HG02870 (cell line): Measurements from ENCODE around the gene HESX1.

Experiments
- ATAC-seq: cut with Tn5 transposase; IDR thresholded peaks from one replicate; pipeline ENCODE4 v1.9.1; 2021; ENCODE audit warnings: mild to moderate bottlenecking, moderate library complexity; ENCODE audit not compliant: unreplicated experiment

The HESX1 gene

DNA sequence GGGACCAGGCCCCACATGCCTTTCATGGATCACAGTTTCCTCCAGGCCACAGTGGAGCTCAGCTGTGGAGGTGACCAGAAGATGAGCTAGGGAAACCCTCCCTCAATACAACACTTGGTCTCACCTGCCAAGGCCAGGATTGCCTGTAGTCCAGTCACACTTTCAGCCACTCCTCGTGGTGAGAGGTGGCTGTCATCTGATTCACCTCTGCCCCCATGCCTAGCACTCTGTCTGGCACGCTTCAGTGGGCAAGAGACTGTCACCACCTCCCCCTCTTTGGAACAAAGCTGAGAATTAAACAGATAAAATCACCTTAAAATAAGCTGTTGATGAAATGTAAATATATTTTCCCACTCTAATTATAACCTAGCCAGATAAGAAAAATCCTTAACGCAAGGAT lies 30.7 kb downstream of the HESX1 start:
- no peak for ATAC-seq

DNA sequence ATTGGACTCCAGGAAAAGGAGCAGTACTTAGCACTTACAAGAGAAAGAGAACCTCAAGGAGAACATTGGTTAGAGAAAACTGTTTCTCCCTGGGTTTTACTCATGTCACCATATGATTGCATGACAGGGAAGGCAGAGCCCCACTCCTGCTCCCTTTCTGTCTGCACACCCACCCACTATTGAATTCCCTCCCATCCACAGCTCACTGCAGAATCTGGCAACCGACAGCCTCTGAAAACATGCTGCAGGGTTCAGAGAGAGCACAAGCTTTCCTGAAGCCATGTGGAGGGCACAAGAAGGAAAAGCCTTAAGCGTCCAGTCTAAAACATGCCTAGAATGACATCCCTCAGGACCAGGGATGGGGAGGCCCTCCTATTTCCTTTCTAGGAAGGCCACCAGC lies 31.6 kb downstream of the HESX1 start:
- ATAC-seq: no peak

DNA sequence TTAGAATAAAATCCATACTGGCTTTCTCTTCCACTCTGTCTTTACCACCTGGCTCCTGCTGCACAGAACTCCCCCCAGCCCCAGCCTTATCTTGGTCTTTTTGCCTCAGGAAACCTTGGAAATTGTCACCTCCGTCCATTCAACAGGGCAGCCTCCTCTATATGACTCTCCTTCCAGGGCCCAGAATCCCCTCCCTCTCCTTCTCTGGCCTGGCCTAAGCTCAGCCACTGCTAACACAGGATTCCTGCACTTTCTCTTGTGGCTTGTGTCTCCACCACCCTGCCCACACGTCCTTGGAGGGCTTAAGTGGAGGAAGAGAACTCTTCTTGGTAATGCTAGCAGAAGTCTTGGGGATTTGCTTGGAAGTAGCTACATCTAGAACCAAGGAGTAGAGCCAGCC lies 33.1 kb downstream of the HESX1 start:
- ATAC-seq: no peak

DNA sequence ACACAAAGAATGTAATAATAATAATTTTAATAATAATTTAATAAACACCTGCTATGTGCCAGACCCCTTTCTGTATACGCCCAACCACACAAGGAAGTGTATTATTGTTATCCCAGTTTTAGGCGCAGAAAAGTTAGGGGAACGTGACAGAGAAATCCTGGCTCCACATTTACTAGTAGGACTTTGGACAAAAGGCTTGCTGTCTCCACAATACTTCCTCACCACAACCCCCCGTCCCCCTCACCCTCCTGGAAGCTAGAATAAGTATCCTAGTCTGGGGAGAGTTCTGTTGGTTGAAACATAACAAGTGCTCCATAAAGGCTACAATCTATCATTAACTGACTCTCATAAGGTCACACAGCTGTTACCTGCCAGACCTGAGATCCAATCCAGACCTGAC lies 34.1 kb downstream of the HESX1 start:
- ATAC-seq: no peak

- ATAC-seq: no peak
These were observed 34.9 kb downstream of the HESX1 start, which contains the start of gene IL17RD for GRCh38 chr3:57164657-57165573. IL17RD (minus strand) TSS chr3:57165353; CDS start chr3:57165286, 67 bp downstream.

GRCh38 chr3:57164217-57164656 lies 35.5 kb downstream of the HESX1 start:
- no peak for ATAC-seq

- ATAC-seq: no peak
These were observed 36.0 kb downstream of the HESX1 start for GRCh38 chr3:57163751-57164150.

DNA sequence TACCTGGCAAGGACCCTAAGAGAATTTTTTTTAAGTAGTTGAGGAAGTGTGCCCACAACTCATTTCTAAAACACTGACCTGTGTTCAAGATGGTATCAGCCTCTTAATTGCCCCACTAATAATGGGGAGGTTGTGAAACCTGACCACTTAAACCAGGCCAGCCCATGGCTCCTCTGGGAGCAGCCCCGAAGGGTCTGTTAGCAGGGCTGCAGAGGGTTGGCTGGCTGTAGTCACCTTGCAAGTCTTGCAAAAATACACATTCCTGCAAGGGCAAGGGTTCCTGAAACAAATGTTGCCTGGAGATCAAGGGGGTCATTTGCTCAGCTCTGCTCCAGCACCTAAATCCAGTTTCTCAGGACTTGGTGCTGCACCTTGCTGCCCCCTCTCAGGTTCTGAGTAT lies 37.9 kb downstream of the HESX1 start:
- ATAC-seq: no peak

GRCh38 chr3:57160765-57161538 lies 38.8 kb downstream of the HESX1 start:
- no peak for ATAC-seq

DNA sequence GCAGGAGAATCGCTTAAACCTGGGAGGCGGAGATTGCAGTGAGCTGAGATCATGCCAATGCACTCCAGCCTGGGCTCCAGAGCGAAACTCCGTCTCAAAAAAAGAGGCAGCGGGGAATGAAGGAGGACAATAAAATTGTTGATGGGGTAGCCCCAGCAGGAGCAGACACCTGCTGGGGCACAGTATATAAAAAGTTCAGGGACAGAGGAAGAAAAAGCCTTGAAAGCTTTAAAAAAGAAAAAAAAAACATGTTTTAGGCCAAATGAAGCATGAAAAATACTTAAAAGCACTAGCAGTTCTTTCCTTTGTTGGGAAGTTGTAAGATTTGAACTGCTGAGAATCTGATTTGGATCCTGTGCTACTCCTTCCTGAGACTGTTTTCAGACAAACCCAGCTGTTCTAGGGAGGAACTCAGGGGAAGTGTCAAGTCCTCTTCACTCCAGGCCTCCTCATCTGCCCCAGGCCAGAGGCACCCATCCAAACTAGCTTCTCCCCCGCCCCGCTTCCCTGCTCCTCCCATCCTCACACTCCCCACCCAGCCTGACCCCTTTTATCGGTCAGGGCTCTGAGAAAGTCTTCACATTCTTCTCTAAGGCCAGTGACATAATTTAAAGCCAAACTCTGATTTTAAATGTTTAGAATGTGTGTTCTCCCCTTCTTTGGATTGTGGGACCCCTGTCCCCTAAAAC lies 39.6 kb downstream of the HESX1 start:
- no peak for ATAC-seq

DNA sequence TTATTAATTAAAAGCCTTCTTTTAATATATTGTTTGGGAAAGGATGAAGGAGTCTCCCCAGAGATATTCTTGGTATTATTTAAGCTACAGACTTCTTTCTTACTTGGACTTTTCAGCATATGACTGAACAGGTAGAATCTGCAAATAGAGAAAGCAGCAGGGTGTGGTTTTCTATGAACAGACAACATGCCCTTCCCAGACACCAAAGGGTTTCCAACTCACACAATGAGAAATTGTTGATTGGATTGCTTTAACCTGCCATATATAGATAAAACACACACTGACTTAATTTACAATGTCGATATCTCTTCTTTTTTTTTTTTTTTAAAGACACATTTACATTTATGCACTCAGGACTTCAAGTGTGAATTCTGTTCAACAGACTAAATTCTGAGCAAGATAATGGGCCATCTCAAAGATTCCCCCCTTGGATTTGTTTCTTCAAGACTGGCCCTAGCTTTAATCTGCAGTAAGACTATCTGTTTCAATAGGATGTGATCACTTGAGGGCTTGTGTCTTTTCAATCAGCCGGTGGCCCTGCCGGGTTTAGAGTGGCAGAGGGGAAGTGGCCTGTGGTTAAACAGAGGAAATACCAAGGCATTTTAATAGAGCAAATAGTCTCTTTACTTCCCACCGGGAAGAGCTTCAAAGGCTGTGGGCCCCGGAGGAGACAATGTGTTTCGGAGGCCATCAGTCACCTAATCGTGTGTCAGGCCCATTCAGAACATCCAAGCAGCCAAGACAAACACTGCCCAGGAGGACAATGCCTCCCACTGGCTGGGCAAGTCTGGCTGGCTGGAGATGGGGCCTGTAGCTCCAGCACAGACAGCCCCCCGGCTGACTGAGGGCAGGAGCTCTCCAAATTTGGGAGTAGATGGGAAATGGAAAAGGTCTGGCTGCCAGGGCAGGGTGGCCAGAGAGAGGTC lies 40.7 kb downstream of the HESX1 start:
- ATAC-seq: no peak

DNA sequence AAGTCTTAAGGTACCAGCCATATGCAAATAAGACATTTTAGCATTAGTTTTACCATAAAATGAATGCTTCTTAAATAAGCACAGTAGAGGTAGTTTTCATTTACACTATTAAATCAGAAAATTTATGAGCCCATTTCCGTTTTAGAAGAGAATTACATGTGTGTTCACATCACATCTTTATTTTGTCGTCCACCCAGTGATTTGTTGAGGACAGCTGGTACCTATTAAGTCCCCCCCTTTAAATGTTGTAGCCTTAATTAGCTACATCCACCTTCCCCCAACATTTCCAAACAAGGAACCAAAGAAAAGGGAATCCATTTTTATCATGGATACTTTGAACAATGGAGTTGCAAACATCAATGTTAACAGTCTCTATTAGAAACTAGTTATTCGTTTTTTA lies 41.5 kb downstream of the HESX1 start:
- no peak for ATAC-seq

GRCh38 chr3:57157545-57157944 lies 42.2 kb downstream of the HESX1 start:
- ATAC-seq: no peak

DNA sequence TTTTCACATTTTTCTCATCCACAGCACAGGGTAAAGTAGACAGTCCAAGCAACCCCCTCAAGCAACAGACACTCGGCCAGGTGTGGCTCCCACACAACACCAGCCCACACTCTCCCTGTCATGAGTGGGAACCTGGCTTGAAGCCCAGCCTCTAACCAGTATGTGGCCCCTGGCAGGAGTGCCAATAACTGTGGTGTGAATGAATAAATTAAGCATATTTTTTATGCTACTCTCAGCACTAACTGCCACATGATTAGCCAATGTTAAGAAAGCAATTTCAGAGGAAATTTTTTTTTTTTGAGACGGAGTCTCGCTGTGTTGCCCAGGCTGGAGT lies 44.5 kb downstream of the HESX1 start:
- no peak for ATAC-seq

DNA sequence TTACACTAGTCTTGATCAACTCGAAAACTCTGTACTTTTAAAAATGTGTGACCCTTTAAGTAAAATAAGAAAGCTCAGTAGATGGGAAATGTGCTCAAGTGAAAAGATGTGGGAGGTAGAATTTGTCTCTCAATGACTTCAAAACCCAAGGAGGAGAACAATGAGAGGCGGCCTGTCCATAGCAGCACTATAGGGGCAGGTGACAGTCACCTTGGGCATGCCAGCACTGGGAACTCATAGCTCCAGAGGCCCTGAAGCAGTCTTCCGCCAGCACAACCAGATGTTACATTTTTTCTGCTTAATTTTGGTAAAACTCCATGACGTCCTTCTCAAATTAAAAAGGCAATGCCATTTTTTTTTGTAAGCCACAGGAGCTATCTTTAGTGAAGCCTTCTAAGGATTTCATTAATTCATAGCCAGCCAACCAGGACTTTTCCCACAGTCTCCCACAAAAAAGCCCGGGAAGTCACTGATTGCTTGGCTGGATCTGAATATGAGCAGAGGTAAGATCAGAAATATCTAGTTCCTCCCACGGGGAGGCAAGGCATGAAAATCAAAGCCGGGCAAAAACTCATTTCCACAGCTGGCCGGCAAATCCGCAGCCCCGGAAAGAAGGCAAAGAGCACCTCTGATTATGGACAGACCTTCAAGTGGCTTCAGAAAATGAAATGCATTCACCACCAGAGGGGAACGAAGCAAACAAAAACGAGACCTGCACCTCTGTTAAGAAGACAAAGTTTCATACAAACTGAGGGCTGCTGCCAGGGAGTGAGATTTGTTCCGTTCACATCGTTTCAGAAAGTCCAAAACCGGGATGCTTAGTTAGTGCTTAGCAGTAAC lies 45.1 kb downstream of the HESX1 start:
- ATAC-seq: no peak

DNA sequence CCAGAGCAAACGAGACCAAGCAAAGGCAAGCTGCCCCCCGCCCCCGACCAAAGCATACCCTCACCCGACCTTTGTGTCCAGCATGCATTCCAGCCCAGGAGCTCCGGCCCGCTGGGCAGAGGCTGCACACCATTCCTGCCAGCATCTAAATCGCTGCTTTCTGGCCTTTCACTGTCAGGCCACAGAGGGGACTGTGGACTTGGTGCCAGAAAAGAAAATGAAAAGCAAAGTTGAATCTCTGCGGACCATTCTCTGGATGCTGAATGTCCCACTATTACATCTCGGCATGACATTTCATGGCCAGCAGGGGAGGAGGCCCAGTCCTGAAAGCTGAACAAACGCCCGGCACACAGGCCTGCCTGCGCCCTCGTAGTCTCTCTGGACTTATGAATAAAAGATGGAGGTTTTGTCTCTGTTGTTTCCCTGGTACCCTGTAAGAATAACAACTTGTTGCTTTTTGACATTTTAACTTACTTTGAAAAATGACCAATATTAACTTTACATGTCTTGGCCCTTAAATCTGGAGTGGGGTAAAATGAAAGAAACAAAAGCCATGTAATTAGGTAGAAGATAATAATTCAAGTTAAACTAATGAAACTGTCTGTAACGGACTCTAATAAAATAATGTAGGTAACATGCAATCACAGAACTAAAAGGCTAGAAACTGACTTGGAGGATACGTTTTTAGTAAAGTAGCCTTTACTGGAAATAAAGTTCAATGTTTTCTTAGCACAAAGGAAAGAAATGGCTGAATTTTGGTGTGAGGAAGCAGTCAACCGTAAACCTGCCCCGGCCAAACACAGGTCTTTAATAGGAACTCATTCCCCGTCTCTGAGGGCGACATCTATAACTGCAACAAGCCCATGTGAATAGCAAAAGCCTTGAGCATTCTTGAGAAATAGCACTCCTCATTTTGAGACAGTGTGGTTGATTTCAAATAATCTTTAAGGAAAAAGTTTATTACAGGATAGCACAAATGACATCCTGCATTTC lies 47.3 kb downstream of the HESX1 start:
- ATAC-seq: no peak

DNA sequence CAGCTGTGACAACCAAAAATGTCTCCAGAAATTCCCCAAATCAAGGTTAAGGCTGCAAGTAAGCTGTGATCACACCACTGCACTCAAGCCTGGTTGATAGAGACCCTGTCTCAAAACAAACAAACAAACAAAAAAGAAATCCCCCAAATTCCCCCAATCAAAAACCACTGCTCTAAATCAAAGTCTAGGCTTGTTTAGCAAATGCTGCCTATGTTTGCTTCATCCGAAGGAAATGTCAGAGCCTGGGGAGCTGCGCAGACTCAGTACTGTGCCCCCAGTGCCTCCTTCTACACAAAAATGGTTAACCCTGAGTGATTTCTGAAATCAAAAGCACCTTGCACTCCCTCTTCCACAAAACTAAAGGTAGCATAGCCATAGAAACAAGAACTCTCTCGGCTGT lies 48.0 kb downstream of the HESX1 start:
- no peak for ATAC-seq

GRCh38 chr3:57151021-57151449 lies 48.7 kb downstream of the HESX1 start:
- no peak for ATAC-seq
